ENCODE measurements around the gene RAB30.
A peak's percentile ranks its signal among the peaks of the same experiment; 100 is the strongest.

RAB30 gene

DNA sequence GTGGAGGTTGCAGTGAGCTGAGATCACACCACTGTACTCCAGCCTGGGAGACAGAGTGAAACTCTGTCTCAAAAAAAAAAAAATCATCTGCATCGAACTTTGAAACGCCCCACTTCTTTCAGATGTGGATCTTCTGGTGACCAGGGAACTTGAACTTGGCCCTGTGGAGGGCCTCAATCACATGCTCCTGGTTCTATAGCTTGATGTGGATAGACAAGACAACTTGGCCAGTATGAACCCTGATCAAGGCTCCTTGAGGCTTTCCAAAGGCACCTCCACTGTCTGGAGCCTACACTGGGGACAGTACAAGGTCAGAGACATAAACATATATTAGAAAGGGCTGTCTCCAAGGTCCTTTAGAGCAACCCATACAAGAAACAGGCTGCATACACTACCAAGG lies 30.6 kb downstream of the RAB30 start:
- Histone ChIP-seq H3K4me3 (ENCODE audit: low read length) (no peak overlapping the region), H3K9me3 (ENCODE audit: control insufficient read depth, insufficient read depth, low read length) (no peaks in the 10 kb centered on the region), H4K20me1 (ENCODE audit: control insufficient read depth, insufficient read depth, low read depth, low read length) (peaks cover 18% of the 10 kb centered on the region), H3K4me1 (ENCODE audit: control insufficient read depth, low read length) (peaks cover 94% of the 10 kb centered on the region), H3K9me2 (replicated peaks; ENCODE audit: control insufficient read depth, low read length) (no peaks in the 10 kb centered on the region), H3K27ac (ENCODE audit: low read depth, low read length) (no peak overlapping the region), H3F3A (ENCODE audit: control insufficient read depth, insufficient read depth) (peaks cover 12% of the 10 kb centered on the region), H3K79me2 (ENCODE audit: control insufficient read depth, low read length) (peaks cover 99% of the 10 kb centered on the region), H3K4me2 (ENCODE audit: low read length) (no peak overlapping the region), H3K27me3 (ENCODE audit: control insufficient read depth, low read length) (no peaks in the 10 kb centered on the region), H3K36me3 (ENCODE audit: control insufficient read depth, low read length) (peaks cover 48% of the 10 kb centered on the region)
- no peak for TF ChIP-seq EZH2phosphoT487 (IDR thresholded peaks at IDR 0.05; ENCODE audit: borderline replicate concordance, low read length)
- TF ChIP-seq, protein P1, sequence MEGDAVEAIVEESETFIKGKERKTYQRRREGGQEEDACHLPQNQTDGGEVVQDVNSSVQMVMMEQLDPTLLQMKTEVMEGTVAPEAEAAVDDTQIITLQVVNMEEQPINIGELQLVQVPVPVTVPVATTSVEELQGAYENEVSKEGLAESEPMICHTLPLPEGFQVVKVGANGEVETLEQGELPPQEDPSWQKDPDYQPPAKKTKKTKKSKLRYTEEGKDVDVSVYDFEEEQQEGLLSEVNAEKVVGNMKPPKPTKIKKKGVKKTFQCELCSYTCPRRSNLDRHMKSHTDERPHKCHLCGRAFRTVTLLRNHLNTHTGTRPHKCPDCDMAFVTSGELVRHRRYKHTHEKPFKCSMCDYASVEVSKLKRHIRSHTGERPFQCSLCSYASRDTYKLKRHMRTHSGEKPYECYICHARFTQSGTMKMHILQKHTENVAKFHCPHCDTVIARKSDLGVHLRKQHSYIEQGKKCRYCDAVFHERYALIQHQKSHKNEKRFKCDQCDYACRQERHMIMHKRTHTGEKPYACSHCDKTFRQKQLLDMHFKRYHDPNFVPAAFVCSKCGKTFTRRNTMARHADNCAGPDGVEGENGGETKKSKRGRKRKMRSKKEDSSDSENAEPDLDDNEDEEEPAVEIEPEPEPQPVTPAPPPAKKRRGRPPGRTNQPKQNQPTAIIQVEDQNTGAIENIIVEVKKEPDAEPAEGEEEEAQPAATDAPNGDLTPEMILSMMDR (IDR thresholded peaks at IDR 0.05; ENCODE audit: low read depth, low read length, poor library complexity, severe bottlenecking) = no peak

DNA sequence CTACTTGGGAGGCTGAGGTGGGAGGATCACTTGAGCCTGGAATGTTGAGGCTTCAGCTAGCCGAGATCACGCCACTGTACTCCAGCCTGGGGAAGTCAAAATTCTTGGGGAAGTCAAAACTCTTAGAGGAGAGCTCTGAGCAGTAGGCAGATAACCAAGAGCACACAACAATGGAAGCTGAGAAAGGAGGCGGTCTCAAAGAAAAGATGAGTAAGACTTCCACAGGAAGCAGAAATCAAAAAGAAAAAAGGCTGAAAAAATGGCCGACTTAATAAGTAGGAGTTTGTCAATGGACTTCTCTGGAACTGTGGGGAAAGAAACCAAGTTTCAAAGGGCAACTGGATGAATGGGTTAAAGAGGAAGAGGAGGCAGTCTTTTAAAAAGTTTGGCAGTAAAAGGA lies 32.1 kb downstream of the RAB30 start:
- peaks cover 94% of the 10 kb centered on the region for H3K4me1 ChIP-seq (ENCODE audit: control insufficient read depth, low read length)
- no peaks in the 10 kb centered on the region for H3K27me3 ChIP-seq (ENCODE audit: control insufficient read depth, low read length)
- H3K27ac ChIP-seq (ENCODE audit: low read depth, low read length) = no peak overlapping the region
- H3K9me2 ChIP-seq (replicated peaks; ENCODE audit: control insufficient read depth, low read length) = no peaks in the 10 kb centered on the region
- peaks cover 51% of the 10 kb centered on the region for H3K36me3 ChIP-seq (ENCODE audit: control insufficient read depth, low read length)
- no peak overlapping the region for H3K4me3 ChIP-seq (ENCODE audit: low read length)
- peak overlapping the region; percentile 17; the same call in 1 of the 2 replicates for H3K4me2 ChIP-seq (ENCODE audit: low read length)
- peaks cover 99% of the 10 kb centered on the region for H3K79me2 ChIP-seq (ENCODE audit: control insufficient read depth, low read length)
- peaks cover 18% of the 10 kb centered on the region for H3F3A ChIP-seq (ENCODE audit: control insufficient read depth, insufficient read depth)
- TF ChIP-seq, protein P1 (IDR thresholded peaks at IDR 0.05; ENCODE audit: low read depth, low read length, poor library complexity, severe bottlenecking) = no peak
- no peak for TF ChIP-seq EZH2phosphoT487 (IDR thresholded peaks at IDR 0.05; ENCODE audit: borderline replicate concordance, low read length)
- H4K20me1 ChIP-seq (ENCODE audit: control insufficient read depth, insufficient read depth, low read depth, low read length) = peaks cover 25% of the 10 kb centered on the region
- no peaks in the 10 kb centered on the region for H3K9me3 ChIP-seq (ENCODE audit: control insufficient read depth, insufficient read depth, low read length)

DNA sequence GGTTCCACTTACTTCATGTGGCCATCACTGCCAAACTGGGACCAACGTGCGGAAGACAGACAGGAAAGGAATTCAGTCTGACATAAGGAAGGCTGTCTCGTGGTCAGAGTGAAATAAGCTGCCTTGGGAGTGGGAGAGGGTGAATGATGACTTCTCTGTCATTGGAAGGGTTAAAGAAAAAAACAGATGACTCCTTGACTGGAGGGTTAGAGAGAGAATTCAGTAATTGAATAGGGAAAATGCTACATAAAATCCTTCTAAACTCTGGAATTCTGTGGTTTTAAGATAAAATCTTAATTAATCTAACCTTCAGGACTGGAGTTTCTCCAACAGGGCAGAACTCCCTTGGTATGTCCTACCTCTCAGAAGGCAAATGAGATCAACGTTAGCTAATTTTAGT lies 33.8 kb downstream of the RAB30 start:
- 0 out of 2 replicates have a peak overlapping the region, but pooled peaks have one; percentile 7 for H3K27ac ChIP-seq (ENCODE audit: low read depth, low read length)
- no peaks in the 10 kb centered on the region for H3K9me3 ChIP-seq (ENCODE audit: control insufficient read depth, insufficient read depth, low read length)
- peaks cover 94% of the 10 kb centered on the region for H3K4me1 ChIP-seq (ENCODE audit: control insufficient read depth, low read length)
- H3K9me2 ChIP-seq (replicated peaks; ENCODE audit: control insufficient read depth, low read length) = no peaks in the 10 kb centered on the region
- H3K4me2 ChIP-seq (ENCODE audit: low read length) = peak overlapping the region; percentile 34
- peaks cover 18% of the 10 kb centered on the region for H3F3A ChIP-seq (ENCODE audit: control insufficient read depth, insufficient read depth)
- H4K20me1 ChIP-seq (ENCODE audit: control insufficient read depth, insufficient read depth, low read depth, low read length) = peaks cover 29% of the 10 kb centered on the region
- peaks cover 57% of the 10 kb centered on the region for H3K36me3 ChIP-seq (ENCODE audit: control insufficient read depth, low read length)
- peaks cover 99% of the 10 kb centered on the region for H3K79me2 ChIP-seq (ENCODE audit: control insufficient read depth, low read length)
- no peak for TF ChIP-seq EZH2phosphoT487 (IDR thresholded peaks at IDR 0.05; ENCODE audit: borderline replicate concordance, low read length)
- TF ChIP-seq, protein P1 (IDR thresholded peaks at IDR 0.05; ENCODE audit: low read depth, low read length, poor library complexity, severe bottlenecking) = no peak
- no peak overlapping the region for H3K4me3 ChIP-seq (ENCODE audit: low read length)
- H3K27me3 ChIP-seq (ENCODE audit: control insufficient read depth, low read length) = no peaks in the 10 kb centered on the region

Measured in DOHH2 (cell line).